ENCODE results near the gene IGSF9.

DNA sequence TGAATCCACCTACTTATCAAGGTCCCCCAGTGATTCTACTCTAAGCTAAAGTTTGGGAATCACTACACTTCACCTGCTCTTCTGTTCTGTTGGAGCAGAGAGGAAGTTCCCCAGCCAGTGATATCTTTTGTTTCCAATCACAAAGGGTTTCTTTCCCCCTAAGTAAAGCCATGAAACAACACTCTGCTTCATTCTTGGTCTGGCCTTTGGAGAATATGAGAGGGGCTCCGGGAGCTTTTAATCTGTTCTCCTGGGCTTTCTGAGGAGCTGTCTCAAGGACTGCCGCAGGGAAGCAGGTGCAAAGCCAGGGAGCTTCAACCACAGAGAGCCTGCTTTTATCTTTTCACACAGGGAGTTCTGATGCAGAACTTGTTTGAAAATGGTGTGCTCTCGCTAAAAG is 18.7 kb upstream of the IGSF9 start:
- TF ChIP-seq, protein P1, sequence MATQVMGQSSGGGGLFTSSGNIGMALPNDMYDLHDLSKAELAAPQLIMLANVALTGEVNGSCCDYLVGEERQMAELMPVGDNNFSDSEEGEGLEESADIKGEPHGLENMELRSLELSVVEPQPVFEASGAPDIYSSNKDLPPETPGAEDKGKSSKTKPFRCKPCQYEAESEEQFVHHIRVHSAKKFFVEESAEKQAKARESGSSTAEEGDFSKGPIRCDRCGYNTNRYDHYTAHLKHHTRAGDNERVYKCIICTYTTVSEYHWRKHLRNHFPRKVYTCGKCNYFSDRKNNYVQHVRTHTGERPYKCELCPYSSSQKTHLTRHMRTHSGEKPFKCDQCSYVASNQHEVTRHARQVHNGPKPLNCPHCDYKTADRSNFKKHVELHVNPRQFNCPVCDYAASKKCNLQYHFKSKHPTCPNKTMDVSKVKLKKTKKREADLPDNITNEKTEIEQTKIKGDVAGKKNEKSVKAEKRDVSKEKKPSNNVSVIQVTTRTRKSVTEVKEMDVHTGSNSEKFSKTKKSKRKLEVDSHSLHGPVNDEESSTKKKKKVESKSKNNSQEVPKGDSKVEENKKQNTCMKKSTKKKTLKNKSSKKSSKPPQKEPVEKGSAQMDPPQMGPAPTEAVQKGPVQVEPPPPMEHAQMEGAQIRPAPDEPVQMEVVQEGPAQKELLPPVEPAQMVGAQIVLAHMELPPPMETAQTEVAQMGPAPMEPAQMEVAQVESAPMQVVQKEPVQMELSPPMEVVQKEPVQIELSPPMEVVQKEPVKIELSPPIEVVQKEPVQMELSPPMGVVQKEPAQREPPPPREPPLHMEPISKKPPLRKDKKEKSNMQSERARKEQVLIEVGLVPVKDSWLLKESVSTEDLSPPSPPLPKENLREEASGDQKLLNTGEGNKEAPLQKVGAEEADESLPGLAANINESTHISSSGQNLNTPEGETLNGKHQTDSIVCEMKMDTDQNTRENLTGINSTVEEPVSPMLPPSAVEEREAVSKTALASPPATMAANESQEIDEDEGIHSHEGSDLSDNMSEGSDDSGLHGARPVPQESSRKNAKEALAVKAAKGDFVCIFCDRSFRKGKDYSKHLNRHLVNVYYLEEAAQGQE (IDR thresholded peaks at IDR 0.05; ENCODE audit: low read depth, low read length) = no peak
- TF ChIP-seq, protein P2, sequence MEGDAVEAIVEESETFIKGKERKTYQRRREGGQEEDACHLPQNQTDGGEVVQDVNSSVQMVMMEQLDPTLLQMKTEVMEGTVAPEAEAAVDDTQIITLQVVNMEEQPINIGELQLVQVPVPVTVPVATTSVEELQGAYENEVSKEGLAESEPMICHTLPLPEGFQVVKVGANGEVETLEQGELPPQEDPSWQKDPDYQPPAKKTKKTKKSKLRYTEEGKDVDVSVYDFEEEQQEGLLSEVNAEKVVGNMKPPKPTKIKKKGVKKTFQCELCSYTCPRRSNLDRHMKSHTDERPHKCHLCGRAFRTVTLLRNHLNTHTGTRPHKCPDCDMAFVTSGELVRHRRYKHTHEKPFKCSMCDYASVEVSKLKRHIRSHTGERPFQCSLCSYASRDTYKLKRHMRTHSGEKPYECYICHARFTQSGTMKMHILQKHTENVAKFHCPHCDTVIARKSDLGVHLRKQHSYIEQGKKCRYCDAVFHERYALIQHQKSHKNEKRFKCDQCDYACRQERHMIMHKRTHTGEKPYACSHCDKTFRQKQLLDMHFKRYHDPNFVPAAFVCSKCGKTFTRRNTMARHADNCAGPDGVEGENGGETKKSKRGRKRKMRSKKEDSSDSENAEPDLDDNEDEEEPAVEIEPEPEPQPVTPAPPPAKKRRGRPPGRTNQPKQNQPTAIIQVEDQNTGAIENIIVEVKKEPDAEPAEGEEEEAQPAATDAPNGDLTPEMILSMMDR (IDR thresholded peaks at IDR 0.05 in 2 of 3, conservative IDR thresholded peaks at IDR 0.05 in 1 of 3; ENCODE audit: control insufficient read depth in 2 of 3, extremely low read depth in 1 of 3, insufficient read depth in 1 of 3, low read depth in 3 of 3, low read length in 3 of 3) = no peak
- TF ChIP-seq POLR2AphosphoS2 (IDR thresholded peaks at IDR 0.05; ENCODE audit: low read depth, low read length) = no peak
- TF ChIP-seq POLR2A (IDR thresholded peaks at IDR 0.05; ENCODE audit: low read depth, low read length) = no peak
